ENCODE results near the gene RRN3.
"Not testable (repeated sequence)": the region's sequence is repeated elsewhere in the genome, so short reads cannot be mapped to it uniquely, and the experiment has no call there.

RRN3 gene

DNA sequence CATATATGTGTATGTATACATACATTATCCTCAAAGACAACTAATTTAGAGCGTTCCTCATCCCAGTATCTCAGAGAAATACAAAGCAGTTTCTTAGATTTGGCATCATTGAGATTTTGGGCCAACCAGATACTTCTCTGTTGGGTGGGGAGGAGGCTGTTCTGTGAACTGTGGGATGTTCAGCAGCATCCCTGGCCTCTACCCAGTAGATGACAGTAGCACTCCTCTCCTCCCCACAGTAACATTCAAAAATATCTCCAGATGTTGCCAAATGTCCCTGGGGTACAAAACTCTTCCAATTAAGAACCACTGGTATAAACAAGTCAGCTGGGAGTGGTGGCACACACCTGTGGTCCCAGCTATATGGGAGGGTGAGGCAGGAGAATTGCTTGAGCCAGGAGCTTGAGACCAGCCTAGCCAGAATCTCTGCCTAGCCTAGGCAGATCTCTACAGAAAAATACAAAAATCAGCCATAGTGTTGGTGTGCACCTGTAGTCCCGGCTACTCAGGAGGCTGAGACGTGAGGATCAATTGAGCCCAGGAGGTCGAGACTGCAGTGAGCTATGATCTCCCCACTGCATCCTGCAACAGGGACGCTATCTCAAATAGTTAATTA is 6.4 kb upstream of the RRN3 start:
- H3K27ac ChIP-seq, H3K4me3 ChIP-seq: not testable (repeated sequence)

DNA sequence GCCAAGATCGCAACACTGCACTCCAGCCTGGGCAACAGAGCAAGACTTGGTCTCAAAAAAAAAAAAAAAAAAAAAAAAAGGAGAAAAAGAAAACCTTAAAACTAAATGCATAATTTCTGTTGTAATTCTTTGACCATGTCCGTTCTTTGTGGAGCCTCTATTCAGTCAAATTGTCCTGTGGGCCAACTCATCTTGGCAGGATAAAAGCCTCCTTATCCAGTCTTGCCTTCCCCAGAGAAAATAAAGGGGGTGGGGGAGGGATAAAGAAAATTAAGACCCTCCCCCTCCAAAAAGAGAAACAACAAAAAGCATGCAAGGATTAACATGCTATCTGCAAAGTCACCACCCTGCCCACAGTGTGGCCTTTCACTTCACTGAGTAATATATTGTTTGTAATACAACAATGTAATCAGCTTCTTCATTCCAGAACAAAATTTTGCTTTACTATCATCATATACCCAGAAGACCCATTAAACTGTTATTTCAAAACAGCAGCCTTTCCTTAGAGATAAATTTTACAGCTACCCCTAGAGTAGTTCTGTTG is 5.4 kb upstream of the RRN3 start:
- not testable (repeated sequence) for H3K27ac ChIP-seq, H3K4me3 ChIP-seq

DNA sequence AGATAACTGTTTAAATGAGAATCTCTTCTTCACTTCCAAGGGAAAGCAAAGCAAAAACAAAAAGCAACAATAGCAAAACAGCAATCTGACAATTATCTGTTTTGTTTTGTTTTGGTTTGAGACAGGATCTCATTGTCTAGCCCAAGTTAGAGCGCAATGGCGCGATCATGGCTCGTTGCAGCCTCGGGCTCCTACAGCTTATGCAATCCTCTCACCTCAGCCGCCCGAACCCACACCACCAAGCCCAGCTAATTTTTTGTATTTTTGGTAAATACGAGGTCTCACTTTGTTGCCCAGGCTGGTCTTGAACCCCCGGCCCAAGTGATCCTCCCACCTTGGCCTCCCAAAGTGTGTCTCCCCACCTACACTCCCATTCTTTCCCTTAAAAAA is 2.5 kb upstream of the RRN3 start:
- H3K27ac ChIP-seq, H3K4me3 ChIP-seq: not testable (repeated sequence)

DNA sequence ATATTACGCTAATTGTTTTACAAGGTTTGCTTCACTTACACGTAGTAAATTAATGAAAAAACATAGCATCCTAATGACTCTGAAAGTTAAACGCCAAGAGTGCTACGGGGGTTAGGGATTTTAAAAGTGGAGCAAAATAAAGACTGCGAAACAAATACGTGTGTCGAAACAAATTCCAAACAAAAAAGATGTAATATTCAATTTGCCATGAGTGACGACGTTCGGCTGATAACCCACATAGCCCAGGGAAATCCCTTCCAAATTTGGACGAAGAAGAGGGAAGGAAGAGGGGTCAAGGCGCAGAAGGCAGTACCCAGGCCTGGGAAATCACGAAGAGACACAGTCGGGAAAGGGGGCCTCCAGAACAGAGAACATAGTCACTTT is 509 bp downstream of the RRN3 start:
- Histone ChIP-seq H3K4me3 (peak overlapping the region; percentile 48 to 70 (median 58)), H3K27ac (peak overlapping the region in 18 of 21 experiments; percentile 56 to 91 (median 80))

DNA sequence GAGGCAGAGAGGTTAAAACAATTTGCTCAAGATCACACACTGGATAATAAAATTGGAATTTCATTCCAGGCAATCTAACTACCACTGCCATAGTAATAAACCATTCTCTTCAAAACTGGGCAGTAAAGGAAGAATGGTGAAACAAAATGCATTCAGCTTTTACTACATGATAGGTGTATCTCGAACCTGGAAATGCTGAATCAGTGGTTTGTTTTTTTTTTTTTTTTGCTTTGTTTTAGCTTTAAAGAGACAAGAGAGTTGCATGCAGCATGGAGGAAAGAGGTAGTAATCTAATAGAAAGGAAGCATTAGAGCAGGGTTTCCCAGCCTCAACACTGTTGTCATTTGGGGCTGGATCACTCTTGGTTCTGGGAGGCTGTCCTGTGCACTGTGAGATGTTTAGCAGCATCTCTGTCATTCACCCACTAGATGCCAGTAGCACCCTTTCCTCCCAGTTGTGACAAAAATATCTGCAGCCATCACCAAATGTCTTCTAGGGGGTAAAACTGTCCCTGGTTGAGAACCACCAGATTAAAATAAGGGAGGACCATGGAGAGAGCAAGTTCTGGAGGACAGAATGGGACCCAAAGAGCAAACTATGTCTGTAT is 3.3 kb downstream of the RRN3 start:
- not testable (repeated sequence) for H3K27ac ChIP-seq, H3K4me3 ChIP-seq

DNA sequence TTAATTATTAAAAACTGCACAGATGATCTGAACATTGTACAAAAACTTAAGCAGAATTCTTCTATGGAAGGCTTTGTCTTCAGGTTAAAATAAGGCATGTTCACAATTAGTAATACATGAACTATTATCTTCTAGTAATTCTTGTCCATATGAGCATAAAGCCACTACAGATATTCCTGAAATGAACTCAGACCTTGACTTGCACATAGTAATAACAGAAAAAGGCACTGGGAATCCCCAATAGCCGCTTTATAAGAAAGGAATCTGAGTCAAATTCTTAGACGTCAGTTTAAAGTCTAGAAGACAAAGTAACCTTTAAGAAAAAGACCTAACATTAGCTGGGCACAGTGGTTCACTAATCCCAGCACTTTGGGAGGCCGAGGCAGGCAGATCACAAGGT is 11.3 kb downstream of the RRN3 start:
- H3K27ac ChIP-seq, H3K4me3 ChIP-seq: not testable (repeated sequence)

DNA sequence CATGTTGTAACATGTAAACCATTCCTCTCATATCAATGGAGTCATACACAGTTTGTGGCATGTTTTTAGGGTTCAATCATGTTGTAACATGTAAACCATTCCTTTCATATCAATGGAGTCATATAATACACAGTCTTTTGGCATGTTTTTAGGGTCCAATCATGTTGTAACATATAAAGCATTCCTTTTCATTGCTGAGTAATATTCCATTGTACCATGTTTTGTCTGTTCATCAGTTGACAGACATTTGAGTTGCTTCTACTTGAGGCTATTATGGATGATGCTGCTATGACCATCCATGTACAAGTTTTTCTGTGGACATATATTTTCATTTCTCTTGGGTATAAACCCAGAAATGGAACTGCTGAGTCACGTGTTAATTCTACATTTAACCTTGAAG is 13.2 kb downstream of the RRN3 start:
- not testable (repeated sequence) for H3K27ac ChIP-seq, H3K4me3 ChIP-seq

DNA sequence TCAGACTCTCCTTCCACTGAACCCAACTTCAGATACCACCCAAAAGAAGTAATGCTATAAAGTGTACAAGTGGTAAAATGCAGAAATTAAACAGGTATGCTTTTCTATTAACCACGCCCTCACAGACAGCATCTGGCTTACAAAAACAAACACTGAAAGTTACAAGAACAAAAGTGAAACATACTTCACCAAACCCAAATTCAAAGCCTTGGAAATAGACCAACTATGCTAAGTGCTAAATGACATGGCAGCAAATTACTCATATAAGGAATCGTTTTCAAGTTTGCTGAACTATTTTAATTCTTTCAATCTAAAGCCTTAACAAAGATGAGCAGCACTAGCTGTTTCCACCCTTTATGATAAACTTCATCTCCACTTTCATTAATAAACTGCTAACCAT is 17.9 kb downstream of the RRN3 start:
- H3K4me3 ChIP-seq, H3K27ac ChIP-seq: not testable (repeated sequence)

DNA sequence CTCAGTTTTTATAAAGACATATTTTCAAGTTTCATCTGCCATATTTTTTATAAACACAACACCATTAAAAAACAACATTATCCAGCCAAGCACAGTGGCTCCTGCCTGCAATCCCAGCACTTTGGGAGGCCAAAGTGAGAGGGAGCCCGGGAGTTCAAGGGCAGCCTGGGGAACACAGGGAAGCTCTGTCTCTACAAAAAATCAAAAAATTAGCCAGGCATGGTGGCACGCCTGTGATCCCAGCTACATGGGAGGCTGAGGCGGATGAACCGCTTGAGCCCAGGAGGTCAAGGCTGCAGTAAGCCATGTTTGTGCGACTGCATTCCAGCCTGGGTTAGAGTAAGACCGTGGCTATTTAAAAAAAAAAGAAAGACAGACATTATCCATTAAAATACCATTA is 21.0 kb downstream of the RRN3 start:
- Histone ChIP-seq H3K27ac (no peak overlapping the region), H3K4me3 (no peak overlapping the region)

DNA sequence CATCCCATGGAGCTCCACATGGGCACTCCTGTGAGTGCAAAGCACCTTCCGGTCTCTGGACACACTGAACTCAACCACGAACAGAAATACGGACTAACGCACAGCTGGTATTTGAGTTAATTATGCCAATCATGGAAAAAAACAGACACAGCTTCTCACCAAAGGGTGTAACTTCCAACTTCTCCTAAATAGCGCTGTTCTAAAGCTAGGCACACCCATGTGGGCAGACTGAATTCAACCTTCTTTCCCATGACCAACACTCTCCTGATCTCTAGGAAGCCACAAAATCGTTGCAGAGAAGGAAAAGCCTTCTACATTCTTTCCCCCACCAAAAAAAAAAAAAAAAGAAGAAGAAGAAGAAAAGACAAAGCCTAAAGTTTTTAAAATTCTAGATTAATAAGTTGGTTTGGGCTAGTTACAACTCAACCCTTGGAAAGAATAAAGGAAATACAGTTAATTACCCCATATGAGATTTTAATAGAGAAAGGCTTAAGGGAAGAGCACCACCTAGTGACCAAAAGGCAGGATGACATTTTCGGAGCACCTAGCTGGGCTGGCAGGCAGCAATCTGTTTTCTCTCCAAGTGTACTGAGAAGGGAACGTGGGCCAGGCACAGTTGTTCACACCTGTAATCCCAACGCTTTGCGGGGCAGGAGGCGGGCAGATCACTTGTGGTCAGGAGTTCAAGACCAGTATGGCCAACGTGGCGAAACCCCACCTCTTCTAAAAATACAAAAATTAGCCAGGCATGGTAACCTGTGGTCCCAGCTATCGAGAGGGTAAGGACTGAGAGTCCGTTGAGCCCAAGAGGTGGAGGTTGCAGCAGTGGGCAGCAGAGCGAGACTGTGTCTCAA is 21.9 kb downstream of the RRN3 start:
- not testable (repeated sequence) for H3K4me3 ChIP-seq

DNA sequence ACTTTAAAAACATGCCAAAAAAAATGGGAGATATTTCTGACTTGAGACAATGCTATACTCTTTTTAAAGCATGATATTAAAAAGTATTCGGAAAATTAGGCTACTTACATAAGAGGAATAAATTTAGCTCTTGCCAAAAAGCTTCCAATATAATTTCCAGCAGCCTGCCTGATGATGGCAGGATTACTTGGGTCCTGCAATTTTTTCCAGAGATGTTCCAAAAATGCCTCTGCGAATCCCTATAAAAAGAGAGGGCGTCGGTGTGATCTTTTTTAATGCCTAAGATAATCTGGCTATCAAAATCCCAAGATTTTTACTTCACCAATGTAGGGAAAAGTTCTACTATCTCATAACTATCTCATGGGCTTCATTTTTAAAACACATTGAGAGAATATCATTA is 23.1 kb downstream of the RRN3 start:
- peak overlapping the region in 1 of 21 experiments; percentile 31 for H3K27ac ChIP-seq

More for the DNA sequence above, 21.9 kb downstream of the RRN3 start:
- H3K27ac ChIP-seq, result not testable (repeated sequence)

DNA sequence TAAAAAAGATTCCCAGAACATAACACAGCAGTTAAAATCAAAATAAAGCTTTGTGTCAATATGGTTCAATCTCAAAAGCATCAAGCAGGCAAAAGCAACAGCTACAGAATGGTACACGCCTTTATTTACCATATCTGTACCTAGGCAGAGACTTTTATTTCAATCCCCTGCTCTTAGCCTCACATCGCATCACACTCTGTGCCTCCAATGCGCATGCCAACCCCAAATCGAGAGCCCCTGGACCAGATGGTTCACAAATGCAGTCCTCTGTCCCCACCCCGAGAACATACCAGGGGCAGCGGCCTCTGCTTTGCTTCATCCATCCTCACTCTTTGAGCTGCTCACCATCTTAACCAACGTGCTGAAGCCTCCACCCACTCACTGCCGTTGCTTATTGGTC is 27.4 kb downstream of the RRN3 start:
- not testable (repeated sequence) for H3K4me3 ChIP-seq, H3K27ac ChIP-seq

More for the DNA sequence above, 23.1 kb downstream of the RRN3 start:
- not testable (repeated sequence) for H3K4me3 ChIP-seq

DNA sequence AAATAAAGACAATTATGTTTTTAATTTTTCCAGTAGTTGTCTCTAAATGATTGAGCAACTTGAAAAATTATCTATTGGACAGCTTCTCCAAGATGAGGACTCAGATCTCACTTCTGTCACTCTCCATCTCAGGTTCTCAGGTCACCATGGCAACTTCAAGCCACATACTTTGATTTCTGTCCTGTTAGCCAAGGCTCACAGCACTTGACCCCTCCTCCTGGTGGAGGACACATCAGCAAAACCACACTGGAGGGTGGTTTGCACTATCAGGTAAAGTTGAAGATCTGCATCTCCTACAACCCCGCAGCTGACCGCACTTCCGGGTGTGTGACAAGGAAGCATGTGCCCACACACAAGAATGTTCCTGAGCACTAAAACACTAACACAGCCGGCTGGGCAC is 28.1 kb downstream of the RRN3 start:
- H3K4me3 ChIP-seq, H3K27ac ChIP-seq: not testable (repeated sequence)

DNA sequence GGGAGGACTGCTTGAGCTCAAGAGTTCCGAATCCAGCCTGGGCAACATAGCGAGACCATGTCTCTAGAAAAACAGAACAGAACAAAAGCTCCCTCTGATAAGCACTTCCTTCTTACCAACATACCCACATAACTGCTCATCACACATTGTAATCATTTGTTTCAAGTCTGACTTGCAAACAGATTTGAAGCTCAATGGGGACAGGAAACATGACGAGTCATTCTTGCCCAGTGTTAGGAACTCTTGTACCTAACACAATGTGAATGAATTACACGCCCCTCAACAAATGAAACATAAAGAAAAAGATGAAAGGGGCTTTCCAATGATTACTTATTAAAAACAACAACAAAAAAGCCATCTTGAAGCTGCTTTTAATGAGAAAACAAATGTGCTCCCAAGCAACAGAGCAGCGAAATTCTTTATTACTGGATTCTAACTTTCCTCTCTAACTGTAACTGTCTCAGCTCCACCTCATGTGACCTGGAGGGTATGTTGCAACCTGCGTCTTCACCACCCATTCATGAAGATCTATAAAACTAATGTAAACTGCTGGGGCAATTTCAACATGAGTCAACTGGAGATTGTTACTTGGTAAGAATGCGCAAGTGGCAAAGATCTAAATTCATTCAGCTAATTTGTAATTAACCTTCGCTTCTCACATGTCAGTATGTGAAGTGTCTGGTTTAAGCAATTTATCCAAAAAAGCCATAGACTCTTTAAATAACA is 31.8 kb downstream of the RRN3 start:
- not testable (repeated sequence) for H3K27ac ChIP-seq, H3K4me3 ChIP-seq

DNA sequence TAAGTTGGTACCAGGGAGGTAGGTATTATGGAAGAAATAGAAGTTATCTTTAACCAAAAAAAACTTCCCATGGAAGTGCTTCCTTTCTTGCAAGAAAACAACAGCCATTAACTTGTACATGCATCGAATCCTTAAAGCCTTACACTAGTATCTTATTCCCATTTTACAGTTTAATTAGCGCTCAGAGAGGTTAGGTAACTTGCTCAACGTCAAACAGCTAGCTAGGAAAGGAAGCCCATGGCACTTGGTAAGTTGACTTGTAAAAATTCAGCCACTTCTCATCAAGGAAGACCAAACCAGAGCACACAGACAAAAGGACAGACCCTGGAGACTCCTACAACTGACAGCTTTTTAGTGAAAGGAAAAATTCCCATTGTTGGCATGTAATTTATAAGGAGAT is 34.7 kb downstream of the RRN3 start:
- no peak overlapping the region for H3K27ac ChIP-seq
- H3K4me3 ChIP-seq, result no peak overlapping the region

DNA sequence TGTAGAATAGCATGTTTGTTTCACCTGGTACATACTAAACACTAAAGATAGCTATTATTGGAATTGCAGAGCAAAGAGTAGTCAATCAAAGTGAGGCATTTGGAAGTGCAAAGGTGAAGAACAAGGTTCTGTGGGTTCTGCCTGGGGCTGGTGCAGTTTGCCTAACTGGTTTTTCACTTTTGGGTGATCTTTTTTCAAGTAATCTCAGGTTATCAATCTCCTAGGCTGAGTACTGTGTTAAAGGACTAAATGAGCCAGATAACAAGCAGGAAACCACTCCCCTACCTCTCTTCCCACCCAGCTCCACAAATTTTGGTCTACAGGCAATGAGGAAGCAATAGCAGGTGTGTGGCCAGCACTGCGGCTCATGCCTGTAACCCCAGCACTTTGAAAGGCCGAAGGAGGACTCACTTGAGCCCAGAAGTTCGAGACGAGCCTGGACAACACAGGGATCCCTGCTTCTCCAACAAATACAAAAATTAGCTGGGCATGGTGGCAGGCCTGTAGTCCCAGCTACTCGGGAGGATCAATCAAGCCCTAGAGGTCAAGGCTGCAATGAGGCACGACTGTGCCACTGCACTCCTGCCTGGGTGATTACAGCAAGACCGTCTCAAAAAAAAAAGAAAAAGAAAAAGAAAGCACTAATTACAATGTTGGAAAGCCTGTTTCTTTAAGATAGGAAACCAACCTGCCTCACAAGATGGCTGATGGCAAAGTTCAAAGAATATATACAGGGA is 36.2 kb downstream of the RRN3 start:
- Histone ChIP-seq H3K4me3 (no peak overlapping the region), H3K27ac (peak overlapping the region in 2 of 21 experiments; percentile 23 to 34)

DNA sequence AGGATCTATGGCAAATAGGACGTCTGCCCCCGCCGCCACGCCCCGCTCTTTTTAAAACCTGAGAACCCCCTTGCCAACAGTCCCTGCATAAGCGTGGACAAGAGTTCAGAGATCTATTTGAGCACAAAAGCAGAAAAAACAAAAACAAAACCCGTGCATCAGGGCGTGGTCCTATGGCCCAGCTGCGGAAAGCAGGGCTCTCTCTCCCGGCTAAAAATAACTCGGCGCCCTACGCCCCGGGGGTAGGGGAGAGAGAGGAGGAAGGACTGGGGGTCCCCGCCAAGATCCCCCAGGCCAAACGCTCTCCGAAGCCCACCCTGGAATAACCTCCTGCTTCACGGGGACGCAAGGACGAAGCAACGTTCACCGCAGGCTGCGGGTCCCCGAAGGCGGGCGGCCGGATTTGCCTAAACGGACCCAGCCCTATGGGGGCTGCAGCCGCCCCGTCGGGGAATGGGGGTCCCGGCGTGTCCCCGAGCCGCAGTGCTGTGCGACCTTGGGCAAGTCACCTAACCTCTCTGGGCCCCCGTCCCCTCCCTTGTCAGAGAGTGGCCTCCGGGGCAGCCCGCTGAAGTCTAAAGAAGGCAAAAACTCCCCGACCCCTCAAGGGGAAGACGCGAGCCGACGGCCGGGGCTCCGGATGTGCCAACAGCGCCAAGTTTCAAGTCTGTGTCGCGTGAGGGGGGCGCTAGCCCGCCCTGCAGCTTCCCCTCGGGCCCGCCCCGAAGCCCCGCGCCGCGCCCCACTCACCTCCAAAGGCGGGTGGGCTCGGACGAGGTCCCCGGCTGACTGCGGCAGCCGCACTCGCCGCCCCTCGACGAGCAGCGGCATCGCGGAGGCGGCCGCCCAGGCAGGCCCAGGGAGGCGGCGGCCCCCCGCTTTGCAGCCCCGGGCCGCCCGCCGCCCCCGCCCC is 38.7 kb downstream of the RRN3 start:
- H3K4me3 ChIP-seq, result peak overlapping the region; percentile 86 to 98 (median 92)
- peak overlapping the region; percentile 31 to 95 (median 90) for H3K27ac ChIP-seq

All from skin epidermis (tissue), 12 donors.